ENCODE results near the gene MRPS15. TPM values are rescaled to one million over a fixed set of nuclear protein-coding genes. Genes with fewer than 3 reads are reported as not detected.

Gene MRPS15
- total RNA-seq, 1 experiment from 2014 or later: 113 TPM

DNA sequence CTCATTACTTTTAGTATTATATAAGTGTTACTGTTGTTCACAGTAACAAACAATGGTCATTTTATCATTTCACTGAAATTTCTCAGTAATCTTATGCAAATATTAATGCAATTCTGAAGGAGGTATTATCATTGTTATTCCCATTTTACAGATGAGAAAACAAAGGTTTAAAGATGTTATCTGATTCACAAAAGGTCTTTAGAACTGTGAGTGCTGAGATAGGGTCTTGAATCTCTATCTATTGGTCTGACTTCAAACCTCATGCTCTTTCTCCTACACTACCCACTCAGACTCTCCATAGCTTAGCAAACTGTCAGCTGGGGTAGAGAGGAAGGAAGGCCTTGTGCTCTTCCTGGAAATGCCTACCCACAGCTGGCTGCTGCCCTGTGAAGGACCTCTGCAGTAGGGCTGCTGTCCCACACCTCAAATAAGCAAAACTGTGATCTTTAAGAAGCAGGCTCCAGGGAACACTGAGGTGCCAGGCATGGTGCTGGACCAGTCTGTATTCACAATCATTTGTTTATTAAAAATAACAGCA, 7.7 kb downstream of the MRPS15 start:
- intact Hi-C loops (cut with micrococcal nuclease; ENCODE audit: unreplicated experiment) (no loop called here), in situ Hi-C loops (cut with HindIII; ENCODE audit: low pct_unique_long_range_greater_than_20kb, low sequenced_read_pairs) (no loop called here)
- H3K4me1 ChIP-seq (ENCODE audit: control insufficient read depth, insufficient read depth, low read length): no peaks in the 10 kb centered on the region
- peaks cover 12% of the 10 kb centered on the region for H3K36me3 ChIP-seq (ENCODE audit: control insufficient read depth, insufficient read depth, low read length)
- BruUV-seq (replicated peaks): no TSS peak
- H3K27me3 ChIP-seq (ENCODE audit: control insufficient read depth, insufficient read depth, low read length): no peaks in the 10 kb centered on the region
- ATAC-seq (no peak), DNase-seq (ENCODE audit: low read depth, low spot score) (no peak)
- no peaks in the 10 kb centered on the region for H3K9me3 ChIP-seq (ENCODE audit: control insufficient read depth, insufficient read depth, low read depth, low read length)
- ChIA-PET POLR2A (no interaction called here), CTCF (no interaction called here)
- no peak overlapping the region for H3K27ac ChIP-seq (ENCODE audit: low read length)
- TF ChIP-seq POLR2AphosphoS5 (IDR thresholded peaks at IDR 0.05; ENCODE audit: low read depth, low read length) (no peak), REST (IDR thresholded peaks at IDR 0.05; ENCODE audit: insufficient read depth in 1 of 2, low read depth in 2 of 2, low read length in 1 of 2) (no peak)
- no peak overlapping the region for H3K4me3 ChIP-seq (ENCODE audit: low read depth in 2 of 2, low read length in 2 of 2)

GRCh38 chr1:36455386-36455785, 8.8 kb downstream of the MRPS15 start:
- BruUV-seq (replicated peaks): no TSS peak
- TF ChIP-seq SIN3A (IDR thresholded peaks at IDR 0.05; ENCODE audit: borderline replicate concordance, insufficient read depth, low read depth, low read length) (no peak), REST (IDR thresholded peaks at IDR 0.05; ENCODE audit: insufficient read depth in 1 of 2, low read depth in 2 of 2, low read length in 1 of 2) (no peak), TCF7L2 (IDR thresholded peaks at IDR 0.05; ENCODE audit: low read depth, low read length) (no peak)
- TF ChIP-seq, protein P1, sequence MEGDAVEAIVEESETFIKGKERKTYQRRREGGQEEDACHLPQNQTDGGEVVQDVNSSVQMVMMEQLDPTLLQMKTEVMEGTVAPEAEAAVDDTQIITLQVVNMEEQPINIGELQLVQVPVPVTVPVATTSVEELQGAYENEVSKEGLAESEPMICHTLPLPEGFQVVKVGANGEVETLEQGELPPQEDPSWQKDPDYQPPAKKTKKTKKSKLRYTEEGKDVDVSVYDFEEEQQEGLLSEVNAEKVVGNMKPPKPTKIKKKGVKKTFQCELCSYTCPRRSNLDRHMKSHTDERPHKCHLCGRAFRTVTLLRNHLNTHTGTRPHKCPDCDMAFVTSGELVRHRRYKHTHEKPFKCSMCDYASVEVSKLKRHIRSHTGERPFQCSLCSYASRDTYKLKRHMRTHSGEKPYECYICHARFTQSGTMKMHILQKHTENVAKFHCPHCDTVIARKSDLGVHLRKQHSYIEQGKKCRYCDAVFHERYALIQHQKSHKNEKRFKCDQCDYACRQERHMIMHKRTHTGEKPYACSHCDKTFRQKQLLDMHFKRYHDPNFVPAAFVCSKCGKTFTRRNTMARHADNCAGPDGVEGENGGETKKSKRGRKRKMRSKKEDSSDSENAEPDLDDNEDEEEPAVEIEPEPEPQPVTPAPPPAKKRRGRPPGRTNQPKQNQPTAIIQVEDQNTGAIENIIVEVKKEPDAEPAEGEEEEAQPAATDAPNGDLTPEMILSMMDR (IDR thresholded peaks at IDR 0.05): no peak
- Histone ChIP-seq H3K9me3 (ENCODE audit: control insufficient read depth, insufficient read depth, low read depth, low read length) (no peaks in the 10 kb centered on the region), H3K27me3 (ENCODE audit: control insufficient read depth, insufficient read depth, low read length) (no peaks in the 10 kb centered on the region), H3K4me3 (ENCODE audit: low read depth in 2 of 2, low read length in 2 of 2) (no peak overlapping the region), H3K36me3 (ENCODE audit: control insufficient read depth, insufficient read depth, low read length) (peaks cover 9% of the 10 kb centered on the region), H3K4me1 (ENCODE audit: control insufficient read depth, insufficient read depth, low read length) (peaks cover 3% of the 10 kb centered on the region; the same call in 1 of the 2 replicates), H3K27ac (ENCODE audit: low read length) (no peak overlapping the region)
- intact Hi-C loops (cut with micrococcal nuclease; ENCODE audit: unreplicated experiment): no loop called here
- in situ Hi-C loops (cut with HindIII; ENCODE audit: low pct_unique_long_range_greater_than_20kb, low sequenced_read_pairs): no loop called here
- ATAC-seq: no peak
- no peak for DNase-seq (ENCODE audit: low read depth, low spot score)
- ChIA-PET POLR2A (no interaction called here), CTCF (no interaction called here)
